ENCODE results near the gene SEL1L3.
"Not testable (repeated sequence)": the region's sequence is repeated elsewhere in the genome, so short reads cannot be mapped to it uniquely, and the experiment has no call there.

Gene SEL1L3

GRCh38 chr4:25879587-25879986 is 16.8 kb upstream of the SEL1L3 start:
- no peak for DNase-seq

GRCh38 chr4:25879091-25879584 is 16.4 kb upstream of the SEL1L3 start:
- DNase-seq, result no peak

- no peak for DNase-seq
These were observed 15.9 kb upstream of the SEL1L3 start for GRCh38 chr4:25878676-25879075.

GRCh38 chr4:25875281-25875745 is 12.5 kb upstream of the SEL1L3 start:
- no peak for DNase-seq

GRCh38 chr4:25874655-25875054 is 11.9 kb upstream of the SEL1L3 start:
- DNase-seq, result no peak

DNA sequence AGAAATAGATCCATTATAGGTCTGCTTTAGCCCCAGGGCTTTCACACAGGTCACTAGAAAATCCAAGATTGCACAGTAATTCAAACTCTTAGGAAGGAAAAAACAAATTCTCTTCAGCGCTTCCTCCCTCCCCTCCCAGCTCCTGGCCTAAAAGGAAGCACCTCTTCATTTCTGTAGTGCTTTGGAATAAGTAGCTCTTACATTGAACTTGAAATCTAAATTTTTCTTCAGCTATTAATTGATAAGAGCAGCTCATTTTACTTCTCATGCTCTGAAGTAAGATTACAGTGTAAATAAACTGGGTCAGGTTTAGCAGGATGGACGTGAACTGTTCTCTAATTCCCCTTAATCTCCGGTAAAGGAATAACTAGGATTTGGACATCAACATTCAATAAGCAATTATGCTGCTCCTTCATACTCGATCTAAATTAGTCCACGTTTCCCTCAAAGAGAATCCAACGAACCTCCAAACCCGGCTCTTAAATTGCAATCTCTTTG is 10.9 kb upstream of the SEL1L3 start:
- DNase-seq, result no peak

- DNase-seq, result no peak
These were observed 10.3 kb upstream of the SEL1L3 start for GRCh38 chr4:25872851-25873631.

GRCh38 chr4:25870081-25870480 is 7.3 kb upstream of the SEL1L3 start:
- DNase-seq, result no peak

DNA sequence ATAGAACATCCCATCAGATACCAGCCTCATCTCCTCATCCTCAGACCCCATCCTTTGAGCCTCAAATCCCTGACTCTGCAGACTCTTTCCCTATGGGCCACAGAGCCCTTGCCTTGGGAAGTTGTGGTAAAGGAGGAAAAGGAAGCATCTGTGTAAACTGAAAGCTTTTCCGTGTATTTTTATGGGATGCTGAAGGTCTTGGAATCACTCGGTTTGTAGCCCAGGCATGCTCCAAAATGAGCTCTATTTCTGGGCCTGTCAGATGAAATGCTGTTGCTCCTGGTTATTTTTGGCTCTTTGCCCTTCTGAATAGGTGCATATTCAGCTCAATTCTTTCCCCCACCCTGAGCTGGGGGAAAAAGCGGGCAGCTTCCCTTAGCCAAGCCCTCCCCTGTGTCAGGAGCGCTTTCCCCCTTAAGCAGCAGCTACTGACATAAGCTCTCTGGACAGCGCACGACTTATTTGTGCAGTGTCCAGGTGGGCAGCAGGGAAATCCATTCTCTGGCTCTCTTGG is 5.0 kb upstream of the SEL1L3 start:
- no peak for DNase-seq

DNA sequence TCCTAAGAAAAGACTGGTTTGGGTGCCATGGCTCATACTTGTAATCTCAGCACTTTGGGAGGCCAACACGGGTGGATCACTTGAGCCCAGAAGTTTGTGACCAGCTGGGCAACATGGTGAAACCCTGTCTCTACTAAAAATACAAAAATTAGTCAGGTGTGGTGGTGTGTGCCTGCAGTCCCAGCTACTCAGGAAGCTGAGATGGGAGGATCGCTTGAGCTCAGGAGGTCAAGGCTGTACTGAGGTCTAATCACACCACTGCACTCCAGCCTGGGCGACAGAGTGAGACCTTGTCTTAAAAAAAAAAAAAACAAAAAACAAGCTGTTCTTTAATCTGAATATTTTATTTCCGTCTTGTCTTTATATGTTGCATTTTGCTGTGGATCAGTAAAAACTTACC is 3.6 kb upstream of the SEL1L3 start:
- not testable (repeated sequence) for DNase-seq

DNA sequence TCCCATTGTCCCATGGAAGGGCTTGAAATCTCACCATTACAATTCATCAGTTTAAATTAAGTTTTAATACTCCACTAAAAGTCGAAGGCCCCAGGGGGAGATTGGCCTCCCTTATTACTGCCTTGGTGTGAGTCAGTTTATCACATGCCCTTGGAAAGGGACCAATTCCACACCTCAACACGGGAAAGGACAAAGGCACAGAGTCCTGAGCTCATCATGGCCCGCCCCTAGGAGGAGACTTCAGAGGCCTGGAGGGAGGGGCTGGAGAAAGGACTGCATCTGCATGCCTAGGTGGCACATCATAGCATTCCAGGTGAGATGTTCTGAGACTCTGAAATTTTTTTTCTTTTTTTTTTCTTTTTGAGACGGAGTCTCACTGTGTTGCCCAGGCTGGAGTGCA is 2.8 kb upstream of the SEL1L3 start:
- no peak for DNase-seq

- DNase-seq, result no peak
These were observed 1.1 kb upstream of the SEL1L3 start for GRCh38 chr4:25863831-25864418.

DNA sequence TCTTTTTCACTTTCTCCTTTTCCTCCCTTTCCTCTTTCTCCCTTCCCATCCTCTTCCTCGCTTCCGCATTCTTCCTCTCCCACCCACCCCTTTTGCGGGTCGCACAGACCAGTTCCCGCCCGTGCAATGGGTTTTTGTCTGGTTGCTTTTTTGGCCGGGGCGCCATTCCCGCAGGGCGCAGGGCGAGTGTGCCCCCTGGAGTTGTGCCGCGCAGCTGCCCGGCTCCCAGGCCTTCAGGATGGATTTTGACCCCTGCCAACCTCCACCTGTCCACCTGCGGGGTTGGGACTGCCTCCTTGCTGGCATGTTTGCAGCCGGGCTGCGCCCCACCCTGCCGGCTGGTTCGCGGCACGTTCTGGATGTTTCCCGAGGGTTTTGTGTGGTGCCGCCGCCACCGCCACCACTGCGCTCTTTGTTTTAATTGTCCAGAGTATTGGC is 578 bp upstream of the SEL1L3 start:
- peak; percentile 13 for DNase-seq

DNA sequence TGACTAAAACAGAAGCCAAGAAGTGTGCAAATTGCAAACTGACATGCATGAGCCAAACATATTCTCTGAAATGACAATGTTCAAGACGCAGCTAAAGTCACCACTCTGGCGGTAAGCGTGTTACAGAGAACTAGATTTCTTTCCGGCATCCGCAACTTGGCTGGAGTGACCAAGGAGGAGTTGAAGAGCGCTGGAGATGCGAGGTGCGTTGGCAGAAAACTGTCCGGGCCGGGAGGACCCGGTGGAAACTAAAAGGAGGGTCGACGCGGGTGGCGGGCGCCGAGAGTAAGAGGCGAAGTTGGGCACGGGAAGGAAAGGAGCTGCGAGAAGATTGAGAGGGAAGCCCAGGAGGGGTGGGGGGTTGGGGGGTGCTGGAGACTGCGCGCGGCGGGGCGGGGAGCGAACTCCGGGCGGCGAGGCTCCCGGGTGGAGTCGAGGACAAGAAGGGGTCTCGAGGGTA is 807 bp downstream of the SEL1L3 start:
- no peak for DNase-seq

GRCh38 chr4:25861280-25861950 is 1.4 kb downstream of the SEL1L3 start:
- no peak for DNase-seq

GRCh38 chr4:25860586-25861279 is 2.1 kb downstream of the SEL1L3 start:
- DNase-seq, result no peak

GRCh38 chr4:25859429-25860148 is 3.2 kb downstream of the SEL1L3 start:
- no peak for DNase-seq

DNA sequence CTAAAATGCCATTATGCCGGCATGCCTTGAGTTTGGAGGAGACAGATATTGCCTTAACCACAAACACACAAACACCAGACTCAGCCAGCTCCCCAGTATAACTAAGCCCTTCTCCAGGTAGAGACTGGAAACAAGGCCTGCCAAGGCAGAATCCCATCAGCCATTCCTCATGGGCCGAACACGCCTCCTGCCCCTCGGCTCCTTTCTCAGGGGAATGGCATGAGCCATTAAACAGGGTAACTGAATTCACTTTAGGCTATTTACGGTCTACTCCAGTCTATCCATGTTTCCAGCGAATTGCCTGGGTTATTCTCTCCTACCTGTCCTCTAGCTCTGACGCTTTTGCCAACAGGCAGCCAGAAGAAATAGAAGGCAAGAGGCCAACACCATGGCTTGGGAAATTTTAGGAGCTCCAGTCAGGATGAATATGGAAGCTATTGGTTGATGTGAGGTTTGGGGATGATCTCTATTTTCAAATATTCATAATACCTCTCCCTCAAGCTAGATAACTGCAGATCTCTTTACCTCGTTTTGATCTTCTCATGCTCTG is 4.9 kb downstream of the SEL1L3 start:
- no peak for DNase-seq

GRCh38 chr4:25857403-25857802 is 5.4 kb downstream of the SEL1L3 start:
- DNase-seq, result no peak

DNA sequence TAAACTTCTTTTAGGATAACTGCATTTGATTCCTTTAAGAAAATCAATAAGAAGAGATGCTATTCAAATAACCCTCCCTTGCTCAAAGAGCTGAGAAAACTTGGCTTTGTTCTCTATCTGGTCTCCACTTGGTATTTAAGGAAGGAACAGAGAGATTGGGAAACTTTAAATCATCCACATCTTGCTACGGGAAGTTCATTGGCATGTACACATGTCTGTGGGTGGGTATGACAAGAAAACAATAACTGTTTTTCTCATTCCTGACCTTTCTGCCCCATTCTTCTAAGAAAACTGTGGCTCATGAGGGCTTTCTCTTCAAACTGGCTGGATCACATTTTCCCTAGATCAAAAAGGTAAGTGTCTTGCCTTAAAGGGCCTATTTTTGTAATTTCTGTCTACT is 6.0 kb downstream of the SEL1L3 start:
- no peak for DNase-seq

- no peak for DNase-seq
These were observed 10.7 kb downstream of the SEL1L3 start for GRCh38 chr4:25852103-25852502.

- no peak for DNase-seq
These were observed 15.5 kb downstream of the SEL1L3 start for GRCh38 chr4:25847329-25847728.
